ENCODE data around the gene NSD2.
A peak's percentile ranks its signal among the peaks of the same experiment; 100 is the strongest.
"Not testable (repeated sequence)": the region's sequence is repeated elsewhere in the genome, so short reads cannot be mapped to it uniquely, and the experiment has no call there.

The NSD2 gene

GRCh38 chr4:1842339-1842895 is 28.8 kb upstream of the NSD2 start:
- no peak for DNase-seq (ENCODE audit: low read depth in 2 of 2)

- DNase-seq (ENCODE audit: low read depth in 2 of 2) = no peak
Observed at GRCh38 chr4:1842993-1843448, 28.2 kb upstream of the NSD2 start.

- DNase-seq (ENCODE audit: low read depth in 2 of 2) = no peak
Observed at GRCh38 chr4:1843852-1844251, 27.3 kb upstream of the NSD2 start.

- DNase-seq (ENCODE audit: low read depth in 2 of 2) = not testable (repeated sequence)
Observed at GRCh38 chr4:1844618-1845017, 26.6 kb upstream of the NSD2 start.

- DNase-seq (ENCODE audit: low read depth in 2 of 2) = no peak
Observed at GRCh38 chr4:1846580-1846979, 24.6 kb upstream of the NSD2 start.

GRCh38 chr4:1850276-1850675 is 20.9 kb upstream of the NSD2 start:
- DNase-seq (ENCODE audit: low read depth in 2 of 2) = no peak

GRCh38 chr4:1851160-1851559 is 20.0 kb upstream of the NSD2 start:
- no peak for DNase-seq (ENCODE audit: low read depth in 2 of 2)

- no peak for DNase-seq (ENCODE audit: low read depth in 2 of 2)
Observed at GRCh38 chr4:1851575-1852410, 19.4 kb upstream of the NSD2 start.

- DNase-seq (ENCODE audit: low read depth in 2 of 2) = no peak
Observed at GRCh38 chr4:1852904-1853623, 18.1 kb upstream of the NSD2 start.

- no peak for DNase-seq (ENCODE audit: low read depth in 2 of 2)
Observed at GRCh38 chr4:1854752-1855151, 16.4 kb upstream of the NSD2 start.

- DNase-seq (ENCODE audit: low read depth in 2 of 2) = no peak
Observed at GRCh38 chr4:1855333-1856070, 15.7 kb upstream of the NSD2 start.

GRCh38 chr4:1856071-1856942 is 14.9 kb upstream of the NSD2 start, which contains the start of gene LETM1:
LETM1 (minus strand) TSS chr4:1856156; CDS start chr4:1855950, 206 bp downstream.
- DNase-seq (ENCODE audit: low read depth in 2 of 2) = peak; percentile 84 to 90

GRCh38 chr4:1856943-1857699 is 14.1 kb upstream of the NSD2 start:
- no peak for DNase-seq (ENCODE audit: low read depth in 2 of 2)

GRCh38 chr4:1857931-1858330 is 13.3 kb upstream of the NSD2 start:
- DNase-seq (ENCODE audit: low read depth in 2 of 2) = no peak

- no peak for DNase-seq (ENCODE audit: low read depth in 2 of 2)
Observed at GRCh38 chr4:1859389-1859753, 11.8 kb upstream of the NSD2 start.

GRCh38 chr4:1862055-1862911 is 8.9 kb upstream of the NSD2 start:
- no peak for DNase-seq (ENCODE audit: low read depth in 2 of 2)

- no peak for DNase-seq (ENCODE audit: low read depth in 2 of 2)
Observed at GRCh38 chr4:1862961-1863296, 8.3 kb upstream of the NSD2 start.

GRCh38 chr4:1863297-1864033 is 7.7 kb upstream of the NSD2 start:
- DNase-seq (ENCODE audit: low read depth in 2 of 2) = no peak

Measured in stimulated activated CD8-positive, alpha-beta memory T cell treated with anti-CD3 and anti-CD28 coated beads, Interleukin-15, amount 100 ng/mL, for 4 hours (primary cell).